Loucy (cell line): ENCODE data around the gene TMEM233.

Source experiments
- H2AFZ ChIP-seq: fragments of 200-600 bp; sonication (generic); 2 replicates; pipeline ENCODE4 v1.6.0; 2016; ENCODE audit warnings: antibody characterized with exemption, mild to moderate bottlenecking, low read length, moderate library complexity
- H3F3A ChIP-seq: fragments of 200-600 bp; 2 replicates; pipeline ENCODE4 v1.6.0; 2016; ENCODE audit warnings: antibody characterized with exemption, low read depth, mild to moderate bottlenecking
- H3K27me3 ChIP-seq: fragments of 200-600 bp; sonication (generic); 2 replicates; pipeline ENCODE4 v1.6.1; 2014; ENCODE audit warnings: low read length, mild to moderate bottlenecking; ENCODE audit not compliant: insufficient read depth, poor library complexity, severe bottlenecking
- H3K36me3 ChIP-seq: fragments of 200-600 bp; sonication (generic); 2 replicates; pipeline ENCODE4 v1.6.1; 2016; ENCODE audit warnings: low read length; ENCODE audit not compliant: insufficient read depth
- H3K4me1 ChIP-seq: fragments of 200-600 bp; sonication (generic); 2 replicates; pipeline ENCODE4 v1.5.1; 2014; ENCODE audit warnings: low read length, mild to moderate bottlenecking; ENCODE audit not compliant: insufficient read depth, poor library complexity, severe bottlenecking
- H3K4me2 ChIP-seq: fragments of 200-600 bp; sonication (generic); 2 replicates; pipeline ENCODE4 v1.6.0; 2014; ENCODE audit warnings: antibody characterized with exemption, low read length, low read depth, mild to moderate bottlenecking; ENCODE audit not compliant: poor library complexity, severe bottlenecking
- H3K4me3 ChIP-seq: fragments of 200-600 bp; sonication (generic); 2 replicates; pipeline ENCODE4 v1.5.1; 2014; ENCODE audit warnings: low read length, mild to moderate bottlenecking, mixed read lengths; ENCODE audit not compliant: poor library complexity, severe bottlenecking
- H3K79me2 ChIP-seq: fragments of 200-600 bp; sonication (generic); 2 replicates; pipeline ENCODE4 v1.6.1; 2014; ENCODE audit warnings: low read length; ENCODE audit not compliant: insufficient read depth
- H3K9ac ChIP-seq: fragments of 200-600 bp; sonication (generic); 2 replicates; pipeline ENCODE4 v1.6.0; 2014; ENCODE audit warnings: mild to moderate bottlenecking, low read depth, low read length, moderate library complexity; ENCODE audit not compliant: poor library complexity, severe bottlenecking
- H3K9me2 ChIP-seq: fragments of 200-600 bp; sonication (generic); replicated peaks from 2 replicates; pipeline ENCODE4 v1.6.1; 2016; ENCODE audit warnings: low read depth, low read length, mixed read lengths
- H3K9me3 ChIP-seq: fragments of 200-600 bp; sonication (generic); 2 replicates; pipeline ENCODE4 v1.6.1; 2014; ENCODE audit warnings: mild to moderate bottlenecking, antibody characterized with exemption, low read length, low read depth; ENCODE audit not compliant: insufficient read depth
- H4K20me1 ChIP-seq: fragments of 200-600 bp; sonication (generic); 2 replicates; pipeline ENCODE4 v1.6.0; 2014; ENCODE audit warnings: antibody characterized with exemption, low read length, mild to moderate bottlenecking; ENCODE audit not compliant: insufficient read depth, poor library complexity, severe bottlenecking
- CTCF ChIP-seq: fragments of 200-600 bp; sonication (generic); conservative IDR thresholded peaks from 2 replicates; pipeline ENCODE4 v1.5.1; 2014; ENCODE audit warnings: mild to moderate bottlenecking, antibody characterized with exemption, low read length
- EZH2phosphoT487 ChIP-seq: fragments of 200-600 bp; IDR thresholded peaks from 2 replicates; pipeline ENCODE4 v1.6.1; 2018; ENCODE audit warnings: antibody characterized with exemption, mild to moderate bottlenecking, moderate library complexity, borderline replicate concordance

TMEM233 gene

GRCh38 chr12:119660076-119660475 is 66.5 kb downstream of the TMEM233 start:
- Histone ChIP-seq H3K36me3 (no peaks in the 10 kb centered on the region), H3K9me2 (no peaks in the 10 kb centered on the region), H3K9ac (no peak overlapping the region), H3K27me3 (no peaks in the 10 kb centered on the region), H3K9me3 (no peaks in the 10 kb centered on the region), H3K4me3 (no peak overlapping the region), H3K79me2 (no peaks in the 10 kb centered on the region), H2AFZ (no peak overlapping the region; the same call in 1 of the 2 replicates), H3K4me1 (peaks cover 3% of the 10 kb centered on the region), H3K4me2 (no peak overlapping the region), H3F3A (no peaks in the 10 kb centered on the region), H4K20me1 (no peaks in the 10 kb centered on the region)
- no peak for TF ChIP-seq EZH2phosphoT487
- TF ChIP-seq CTCF: no peak

GRCh38 chr12:119661882-119662281 is 68.3 kb downstream of the TMEM233 start:
- Histone ChIP-seq H3K9me2 (no peaks in the 10 kb centered on the region), H3K9me3 (no peaks in the 10 kb centered on the region), H3K4me2 (no peak overlapping the region), H3K4me1 (peaks cover 21% of the 10 kb centered on the region), H3K27me3 (no peaks in the 10 kb centered on the region), H3K79me2 (peaks cover 3% of the 10 kb centered on the region; the same call in 1 of the 2 replicates), H3K4me3 (no peak overlapping the region), H3K36me3 (no peaks in the 10 kb centered on the region), H4K20me1 (no peaks in the 10 kb centered on the region), H3K9ac (no peak overlapping the region), H2AFZ (no peak overlapping the region), H3F3A (0 out of 2 replicates have a peak, but pooled peaks cover under 1% of the 10 kb centered on the region)
- TF ChIP-seq CTCF (no peak), EZH2phosphoT487 (no peak)

GRCh38 chr12:119664642-119665041 is 71.1 kb downstream of the TMEM233 start:
- Histone ChIP-seq H3K4me3 (no peak overlapping the region), H3K27me3 (peaks cover 5% of the 10 kb centered on the region), H4K20me1 (peaks cover 7% of the 10 kb centered on the region), H3K4me2 (no peak overlapping the region), H3K79me2 (peaks cover 25% of the 10 kb centered on the region), H2AFZ (no peak overlapping the region), H3K9me3 (no peaks in the 10 kb centered on the region), H3K4me1 (peaks cover 33% of the 10 kb centered on the region), H3K9ac (no peak overlapping the region), H3K36me3 (0 out of 2 replicates have a peak, but pooled peaks cover 3% of the 10 kb centered on the region), H3K9me2 (no peaks in the 10 kb centered on the region), H3F3A (peaks cover 6% of the 10 kb centered on the region; the same call in 1 of the 2 replicates)
- TF ChIP-seq CTCF: no peak
- TF ChIP-seq EZH2phosphoT487: no peak
